Activated CD4-positive, alpha-beta T cell treated with anti-CD3 and anti-CD28 coated beads, Interleukin-2, amount 50 U/mL, for 16 hours (primary cell): Measurements from ENCODE around the gene IFT22.
"Not testable (repeated sequence)": the region's sequence is repeated elsewhere in the genome, so short reads cannot be mapped to it uniquely, and the experiment has no call there.

Experiments used
- DNase-seq: peaks from one replicate; pipeline ENCODE4 v3.0.0-alpha.2; 2020

IFT22 gene

GRCh38 chr7:101308245-101309085 is 13.1 kb downstream of the IFT22 start:
- peak; percentile 76 for DNase-seq

- DNase-seq: no peak
Measured at GRCh38 chr7:101306307-101306706, 15.3 kb downstream of the IFT22 start.

- no peak for DNase-seq
Measured at GRCh38 chr7:101303102-101303701, 18.4 kb downstream of the IFT22 start.

GRCh38 chr7:101302641-101303101 is 18.9 kb downstream of the IFT22 start:
- no peak for DNase-seq

GRCh38 chr7:101300465-101301376 is 20.9 kb downstream of the IFT22 start:
- no peak for DNase-seq

GRCh38 chr7:101299511-101300464 is 21.8 kb downstream of the IFT22 start:
- no peak for DNase-seq

- DNase-seq: no peak
Measured at GRCh38 chr7:101294832-101295121, 26.8 kb downstream of the IFT22 start.

GRCh38 chr7:101294039-101294831 is 27.4 kb downstream of the IFT22 start:
- DNase-seq: no peak

- DNase-seq: not testable (repeated sequence)
Measured at GRCh38 chr7:101293069-101294021, 28.3 kb downstream of the IFT22 start.

GRCh38 chr7:101292566-101292965 is 29.0 kb downstream of the IFT22 start:
- not testable (repeated sequence) for DNase-seq

GRCh38 chr7:101290186-101291037 is 31.2 kb downstream of the IFT22 start:
- peak; percentile 59 for DNase-seq

GRCh38 chr7:101289687-101290086 is 31.9 kb downstream of the IFT22 start:
- DNase-seq: peak; percentile 24

- no peak for DNase-seq
Measured at GRCh38 chr7:101288439-101288838, 33.2 kb downstream of the IFT22 start.

- no peak for DNase-seq
Measured at GRCh38 chr7:101287032-101287431, 34.6 kb downstream of the IFT22 start.

GRCh38 chr7:101285880-101286279 is 35.7 kb downstream of the IFT22 start:
- DNase-seq: not testable (repeated sequence)

- DNase-seq: no peak
Measured at GRCh38 chr7:101285171-101285570, 36.4 kb downstream of the IFT22 start.

- DNase-seq: not testable (repeated sequence)
Measured at GRCh38 chr7:101280912-101281311, 40.7 kb downstream of the IFT22 start.

- DNase-seq: no peak
Measured at GRCh38 chr7:101278461-101279292, 42.9 kb downstream of the IFT22 start.
